HG03175 (cell line): ENCODE data around the gene FCRL2.

Experiments
- ATAC-seq: cut with Tn5 transposase; IDR thresholded peaks from one replicate; pipeline ENCODE4 v1.9.1; 2021; ENCODE audit warnings: mild to moderate bottlenecking, moderate library complexity; ENCODE audit not compliant: unreplicated experiment

The FCRL2 gene, protein sequence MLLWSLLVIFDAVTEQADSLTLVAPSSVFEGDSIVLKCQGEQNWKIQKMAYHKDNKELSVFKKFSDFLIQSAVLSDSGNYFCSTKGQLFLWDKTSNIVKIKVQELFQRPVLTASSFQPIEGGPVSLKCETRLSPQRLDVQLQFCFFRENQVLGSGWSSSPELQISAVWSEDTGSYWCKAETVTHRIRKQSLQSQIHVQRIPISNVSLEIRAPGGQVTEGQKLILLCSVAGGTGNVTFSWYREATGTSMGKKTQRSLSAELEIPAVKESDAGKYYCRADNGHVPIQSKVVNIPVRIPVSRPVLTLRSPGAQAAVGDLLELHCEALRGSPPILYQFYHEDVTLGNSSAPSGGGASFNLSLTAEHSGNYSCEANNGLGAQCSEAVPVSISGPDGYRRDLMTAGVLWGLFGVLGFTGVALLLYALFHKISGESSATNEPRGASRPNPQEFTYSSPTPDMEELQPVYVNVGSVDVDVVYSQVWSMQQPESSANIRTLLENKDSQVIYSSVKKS

GRCh38 chr1:157776971-157777391 is at the start of gene FCRL2:
FCRL2 (minus strand) TSS chr1:157777132; CDS start chr1:157777073, 59 bp downstream.
- ATAC-seq, result peak; percentile 74

DNA sequence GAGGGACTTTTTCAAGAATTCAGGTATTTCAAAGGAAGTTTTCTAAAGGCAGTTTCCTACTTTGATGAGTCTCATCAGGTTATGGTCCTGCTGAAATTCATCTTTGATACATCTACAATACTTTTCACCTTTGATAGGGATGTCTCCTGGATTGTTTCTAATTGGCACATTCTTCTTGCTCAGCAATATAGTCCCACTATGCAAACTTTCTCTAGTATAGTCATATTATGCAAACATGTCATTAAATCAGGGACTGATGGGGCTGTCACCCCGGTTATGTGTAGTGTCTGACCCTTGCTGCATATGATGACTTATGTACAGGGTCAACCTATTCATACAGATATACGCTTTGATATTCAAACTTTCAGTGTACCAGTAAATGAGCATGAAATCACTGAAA is 43.4 kb upstream of the FCRL2 start:
- ATAC-seq, result no peak

DNA sequence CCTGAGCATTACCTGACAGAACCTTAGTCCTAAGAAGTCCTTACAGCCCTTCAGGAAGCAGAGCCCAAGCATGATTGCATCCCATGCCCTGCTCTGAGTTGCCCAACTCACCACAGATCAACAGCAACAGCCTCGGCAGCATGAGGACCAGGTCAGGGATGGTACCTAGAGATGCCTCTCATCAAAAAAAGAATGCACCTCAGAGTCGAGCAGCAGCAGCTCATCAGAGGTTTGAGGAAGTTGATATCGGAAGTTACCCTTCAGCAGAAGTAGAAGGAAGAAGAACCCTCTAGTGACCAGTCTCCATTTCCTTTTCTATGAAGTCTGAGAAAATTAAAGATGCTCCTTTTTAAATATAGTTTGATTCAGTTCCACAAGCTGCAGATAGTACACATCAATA is 43.0 kb upstream of the FCRL2 start, which contains the start of gene FCRL1:
Gene FCRL1 (minus strand): TSS at position 225 of the 400 bp plus-strand sequence. CDS start 83 bp downstream, at position 142.
- ATAC-seq, result no peak

GRCh38 chr1:157819215-157819614 is 42.3 kb upstream of the FCRL2 start:
- no peak for ATAC-seq

- ATAC-seq, result no peak
Measured at GRCh38 chr1:157813269-157813668, 36.3 kb upstream of the FCRL2 start.

DNA sequence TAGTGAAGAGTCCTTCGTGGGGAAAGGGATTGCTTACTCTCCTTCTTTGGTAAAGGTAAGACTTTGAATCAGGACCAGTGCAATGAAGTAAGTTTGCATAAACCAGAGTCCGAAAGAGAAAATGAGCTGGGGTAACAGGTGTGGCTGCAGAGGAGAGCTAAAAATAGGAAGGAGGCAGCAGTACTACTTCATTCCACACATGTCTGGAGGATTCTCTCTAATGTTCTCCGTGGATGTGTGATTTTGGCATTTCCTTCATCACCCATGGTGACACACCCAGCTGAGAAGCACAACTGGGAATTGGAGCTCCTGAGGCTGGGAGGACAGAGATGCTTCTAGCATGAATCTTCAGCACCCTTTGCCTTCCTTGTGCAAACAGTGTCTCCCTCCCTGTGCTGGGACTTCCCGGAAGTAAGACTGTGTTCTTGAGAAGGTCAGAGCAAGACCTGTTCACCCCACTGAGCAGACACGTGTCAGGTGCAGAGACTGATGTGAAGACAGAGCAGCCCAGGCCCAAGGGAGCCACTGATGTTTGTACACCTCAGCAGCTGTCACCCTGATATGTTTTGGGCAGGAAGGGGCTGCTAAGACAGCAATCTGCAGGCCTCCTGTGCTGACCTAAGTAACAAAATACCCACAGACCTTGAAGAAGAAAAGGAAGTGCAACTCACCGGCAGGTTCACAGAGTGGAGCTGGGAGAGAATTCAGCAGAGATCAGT is 29.7 kb upstream of the FCRL2 start:
- peak; percentile 95 for ATAC-seq

DNA sequence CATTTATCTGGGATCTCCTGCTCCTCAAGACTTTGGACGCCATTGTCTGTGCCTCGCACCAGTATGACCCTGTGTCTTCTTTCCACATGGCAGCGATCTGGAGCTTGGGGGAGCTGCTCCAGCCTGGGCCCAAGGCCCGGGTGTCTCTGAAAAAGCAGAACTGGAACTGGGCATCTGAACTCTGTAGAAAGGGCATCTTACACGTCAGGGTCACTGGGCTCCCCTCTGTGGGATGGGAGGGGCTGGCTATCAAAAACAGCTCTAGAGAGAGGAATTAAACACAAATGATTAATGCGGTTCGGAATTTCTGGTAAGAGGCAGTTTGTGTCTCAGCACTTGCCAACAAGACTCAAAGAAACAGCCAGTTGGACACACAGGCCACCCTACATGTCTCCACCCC is 26.9 kb upstream of the FCRL2 start:
- no peak for ATAC-seq

- no peak for ATAC-seq
Measured at GRCh38 chr1:157799996-157800395, 23.1 kb upstream of the FCRL2 start.

DNA sequence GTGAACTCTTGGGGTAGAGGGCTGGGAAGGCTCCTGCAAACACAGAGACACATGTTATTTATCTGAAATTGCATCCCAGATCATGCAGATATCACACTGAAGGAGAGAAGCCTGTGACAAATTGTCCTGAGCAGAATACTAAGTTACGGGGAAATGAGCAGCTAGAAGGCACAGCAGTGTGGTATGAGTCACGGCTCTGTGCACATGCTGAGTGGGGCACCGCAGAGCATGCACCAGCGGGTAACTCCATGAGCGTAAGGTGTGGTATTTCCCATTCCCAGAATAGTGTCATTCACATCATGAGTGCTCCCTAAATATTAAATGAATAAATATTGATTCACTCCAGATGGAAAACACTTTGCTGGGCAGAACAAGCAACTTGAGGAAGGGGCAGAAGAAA is 21.3 kb upstream of the FCRL2 start:
- no peak for ATAC-seq

- ATAC-seq, result no peak
Measured at GRCh38 chr1:157785248-157785647, 8.3 kb upstream of the FCRL2 start.

GRCh38 chr1:157784801-157785200 is 7.9 kb upstream of the FCRL2 start:
- no peak for ATAC-seq

- ATAC-seq, result no peak
Measured at GRCh38 chr1:157782931-157783330, 6.0 kb upstream of the FCRL2 start.

DNA sequence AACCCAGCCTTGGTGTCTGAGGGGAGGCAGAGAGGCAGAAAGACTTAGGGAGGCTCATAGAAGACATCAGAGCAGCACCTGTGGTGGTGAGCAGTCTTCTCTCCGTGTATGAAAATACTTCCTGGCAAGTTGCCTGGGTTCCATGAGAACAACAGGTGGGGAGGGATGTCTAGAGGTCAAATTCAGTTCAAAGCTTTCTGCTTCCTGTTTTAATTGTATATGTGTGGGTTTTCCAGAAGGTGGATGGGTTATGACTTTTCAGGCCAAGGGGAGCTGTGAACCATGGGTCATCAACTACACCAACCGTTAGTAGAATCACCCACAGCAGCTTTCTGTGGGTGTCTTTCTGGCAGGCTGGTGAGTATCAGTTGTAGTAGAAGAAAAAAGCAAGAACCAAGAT is 4.1 kb upstream of the FCRL2 start:
- ATAC-seq, result peak; percentile 53

- no peak for ATAC-seq
Measured at GRCh38 chr1:157775101-157775870, 1.6 kb downstream of the FCRL2 start.

DNA sequence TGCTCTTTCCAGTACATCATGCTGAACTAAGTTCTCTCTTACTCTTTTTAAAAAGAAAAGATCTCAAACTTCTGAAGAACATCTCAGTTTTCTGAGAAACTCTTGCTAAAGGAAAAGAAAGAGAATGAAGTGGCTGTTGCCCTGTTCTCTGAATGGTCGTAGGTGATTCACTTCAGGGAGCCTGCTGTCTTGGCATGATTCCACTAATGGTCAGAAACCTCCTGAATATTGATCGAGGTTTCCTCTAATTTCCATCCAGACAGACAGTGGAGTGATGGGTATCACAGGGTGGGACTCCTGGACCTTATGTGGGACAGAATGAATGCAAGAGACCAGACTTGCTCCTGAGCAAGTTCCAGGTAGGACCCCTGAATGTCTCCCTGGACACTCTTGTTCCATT is 2.5 kb downstream of the FCRL2 start:
- no peak for ATAC-seq

DNA sequence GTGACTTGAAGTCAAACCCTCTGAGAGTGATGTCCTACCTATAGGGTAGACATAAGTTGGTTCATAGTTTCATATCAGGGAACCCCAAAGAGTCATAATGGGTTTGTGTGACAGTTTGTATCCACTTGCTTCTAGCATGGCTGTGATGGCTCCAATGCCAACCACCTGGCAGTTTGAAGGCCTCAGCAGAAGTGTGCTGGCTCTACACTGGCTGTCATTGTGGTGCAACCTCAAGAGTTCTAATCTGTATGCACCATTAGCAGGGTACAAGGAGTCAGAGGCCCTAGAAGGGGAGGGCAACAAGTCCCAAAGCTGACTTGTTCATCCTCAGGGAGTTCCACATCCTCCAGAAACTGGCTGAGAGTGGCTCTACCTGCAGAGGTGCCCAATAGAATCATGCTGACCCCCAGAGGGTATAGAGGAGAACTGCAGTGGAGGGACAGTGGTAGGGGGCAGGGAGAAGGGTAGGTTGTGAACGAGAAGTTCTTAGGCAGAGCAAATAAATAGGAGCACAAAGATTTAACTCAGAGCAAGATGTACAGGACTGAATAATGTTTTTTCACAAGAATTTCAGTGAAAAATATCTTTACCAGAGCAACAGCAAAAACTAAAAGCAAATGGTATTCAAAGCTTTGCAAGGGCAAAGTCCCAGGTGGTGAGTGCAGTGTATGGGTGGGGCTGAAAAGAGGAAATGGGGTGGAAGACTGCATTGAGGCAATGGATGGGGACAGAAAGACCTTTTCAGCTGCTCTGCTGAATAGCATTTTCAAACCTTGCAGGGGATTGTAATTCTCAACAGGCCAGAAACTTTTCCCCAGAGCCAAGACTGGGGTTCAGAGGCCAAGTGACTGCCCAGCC is 3.2 kb downstream of the FCRL2 start:
- ATAC-seq, result peak; percentile 48

- no peak for ATAC-seq
Measured at GRCh38 chr1:157771661-157772425, 5.1 kb downstream of the FCRL2 start.

- ATAC-seq, result no peak
Measured at GRCh38 chr1:157770442-157771043, 6.4 kb downstream of the FCRL2 start.

DNA sequence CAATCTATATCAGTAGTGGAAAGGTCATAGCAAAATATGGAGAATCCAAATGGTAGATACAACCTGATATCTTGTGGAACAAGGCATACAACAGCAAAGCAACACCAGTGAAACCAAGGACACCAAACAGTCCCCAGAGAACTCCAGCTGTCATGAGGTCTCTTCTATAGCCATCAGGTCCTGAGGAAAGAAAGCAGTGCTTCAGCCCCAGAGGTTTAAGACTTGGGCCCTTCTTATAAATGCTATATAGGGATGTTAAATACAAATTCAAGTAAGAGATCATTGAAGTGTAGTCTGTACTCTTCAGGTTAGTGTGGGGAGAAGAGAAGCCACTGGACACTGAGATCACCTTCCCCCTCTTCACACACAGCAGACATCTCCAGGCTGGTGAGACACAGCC is 10.1 kb downstream of the FCRL2 start:
- no peak for ATAC-seq
